Caco-2 (cell line): ENCODE results near the gene KDM4E. TPM values are rescaled to one million over a fixed set of nuclear protein-coding genes. Genes with fewer than 3 reads are reported as not detected.

Experiments
- Bru-seq: library from RNA; stranded (reverse); fragments of 400-500 nt; gene quantifications from one replicate; lab custom pipeline; 2021; lab: Mats Ljungman, UMichigan
- BruChase-seq, 2 experiments: library from RNA; stranded (reverse); fragments of 400-500 nt; gene quantifications; one replicate each; lab custom pipeline; 2021; lab: Mats Ljungman, UMichigan
- BruUV-seq: library from RNA; stranded (reverse); fragments of 400-500 nt; replicated peaks from 2 replicates; lab custom pipeline; 2021; lab: Mats Ljungman, UMichigan
- CTCF ChIA-PET: fragments of 300-600 bp; sonication (Branson Sonifier 250); formaldehyde crosslinking; loops from one replicate; lab custom pipeline; 2022; ENCODE audit warnings: antibody characterized with exemption; lab: Charles Lee
- POLR2A ChIA-PET: fragments of 300-600 bp; sonication (Branson Sonifier 250); formaldehyde crosslinking; loops from one replicate; lab custom pipeline; 2022; ENCODE audit warnings: antibody characterized with exemption; lab: Charles Lee
- DNase-seq, 2 experiments: peaks; one replicate each; pipeline versions ENCODE4 v3.0.0 to v3.0.0-alpha.2; 2020 to 2022
- H3K27me3 ChIP-seq: replicated peaks from 2 replicates; pipeline ENCODE4 v1.6.0; 2011; ENCODE audit warnings: low read length; ENCODE audit not compliant: control insufficient read depth, insufficient read depth
- H3K36me3 ChIP-seq: 2 replicates; pipeline ENCODE4 v1.5.1; 2011; ENCODE audit warnings: low read length; ENCODE audit not compliant: control insufficient read depth, insufficient read depth
- H3K4me1 ChIP-seq: fragments of 250-450 bp; sonication (Bioruptor Pico); 2 replicates; pipeline ENCODE4 v1.5.1; 2020; ENCODE audit warnings: mild to moderate bottlenecking
- H3K4me3 ChIP-seq: 2 replicates; pipeline ENCODE4 v1.5.1; 2011; ENCODE audit warnings: low read depth, mild to moderate bottlenecking, control low read depth, low read length
- H3K9me3 ChIP-seq: fragments of 250-450 bp; sonication (Bioruptor Pico); 2 replicates; pipeline ENCODE4 v1.5.1; 2020; ENCODE audit warnings: mild to moderate bottlenecking, moderate library complexity
- H3K27ac Mint-ChIP-seq: one replicate; pipeline ENCODE4 v1.8.0; 2022; ENCODE audit warnings: mixed read lengths; ENCODE audit not compliant: unreplicated experiment
- H3K27me3 Mint-ChIP-seq: one replicate; pipeline ENCODE4 v1.8.0; 2022; ENCODE audit warnings: mixed read lengths; ENCODE audit not compliant: insufficient read depth, unreplicated experiment
- H3K36me3 Mint-ChIP-seq: one replicate; pipeline ENCODE4 v1.8.0; 2022; ENCODE audit warnings: mild to moderate bottlenecking, mixed read lengths; ENCODE audit not compliant: insufficient read depth, unreplicated experiment
- H3K4me1 Mint-ChIP-seq: one replicate; pipeline ENCODE4 v1.8.0; 2022; ENCODE audit warnings: low read depth, mixed read lengths; ENCODE audit not compliant: unreplicated experiment
- H3K4me3 Mint-ChIP-seq: one replicate; pipeline ENCODE4 v1.8.0; 2022; ENCODE audit warnings: mild to moderate bottlenecking, moderate library complexity, mixed read lengths; ENCODE audit not compliant: unreplicated experiment
- H3K9me3 Mint-ChIP-seq: one replicate; pipeline ENCODE4 v1.8.0; 2022; ENCODE audit warnings: mixed read lengths; ENCODE audit not compliant: unreplicated experiment
- CTCF ChIP-seq, 2 experiments: fragments of 200-600 bp in 1 of 2; IDR thresholded peaks; 1 replicate in 1 of 2; 2 replicates in 1 of 2; pipeline versions ENCODE4 v1.5.1 to v1.8.0; 2011 to 2022; ENCODE audit warnings: antibody characterized with exemption in 1 of 2, control low read depth in 1 of 2, inconsistent platforms in 1 of 2, low read depth in 1 of 2, low read length in 1 of 2, mild to moderate bottlenecking in 1 of 2, moderate library complexity in 1 of 2; ENCODE audit not compliant: insufficient read depth in 1 of 2, severe bottlenecking in 1 of 2, unreplicated experiment in 1 of 2
- intact Hi-C: fragments of 100-400 bp; cut with micrococcal nuclease; formaldehyde crosslinking; loops from one replicate; pipeline ENCODE4 v1.10.0; 2022; ENCODE audit not compliant: unreplicated experiment
- long read RNA-seq: library from polyadenylated mRNA; stranded (forward); transcript quantifications from one replicate; pipeline ENCODE4 v2.0.0, GENCODE V29; 2022
- total RNA-seq: library from RNA; stranded (reverse); gene quantifications from 2 replicates; pipeline ENCODE4 v1.2.3, GENCODE V29; 2022

KDM4E gene
- total RNA-seq (not detected in 2 replicates), Bru-seq, nascent RNA (not detected), BruChase-seq, experiment 1, labeled RNA remaining after a 2-hour chase (percentile 17 among the genes with signal in this experiment), BruChase-seq, experiment 2, labeled RNA remaining after a 6-hour chase (percentile 18 among the genes with signal in this experiment)
- long read RNA-seq = 0 reads

GRCh38 chr11:95024958-95025357 is at the start of gene KDM4E:
KDM4E (plus strand) TSS chr11:95025258; CDS start chr11:95025558, 300 bp downstream.
- no peak for DNase-seq
- H3K9me3 Mint-ChIP-seq = no peaks in the 10 kb centered on the region
- TF ChIP-seq CTCF (IDR thresholded peaks at IDR 0.05; ENCODE audit: insufficient read depth in 1 of 2, low read depth in 1 of 2, low read length in 1 of 2, severe bottlenecking in 1 of 2, unreplicated experiment in 1 of 2) = no peak
- intact Hi-C loops = no loop called here
- H3K4me3 Mint-ChIP-seq = no peak within 1 kb of the TSS
- H3K36me3 Mint-ChIP-seq = no peaks in the 10 kb centered on the region
- no TSS peak for BruUV-seq
- Histone ChIP-seq H3K36me3 (no peaks in the 10 kb centered on the region), H3K9me3 (peaks cover 5% of the 10 kb centered on the region; the same call in 1 of the 2 replicates), H3K4me3 (no peak within 1 kb of the TSS), H3K4me1 (no peaks in the 10 kb centered on the region), H3K27me3 (no peaks in the 10 kb centered on the region)
- no peaks in the 10 kb centered on the region for H3K4me1 Mint-ChIP-seq
- ChIA-PET CTCF (no interaction called here), POLR2A (no interaction called here)
- no peaks in the 10 kb centered on the region for H3K27me3 Mint-ChIP-seq
- H3K27ac Mint-ChIP-seq = no peak within 1 kb of the TSS

GRCh38 chr11:94975599-94975998 is 49.5 kb upstream of the KDM4E start:
- intact Hi-C loops = no loop called here
- H3K27me3 ChIP-seq = no peaks in the 10 kb centered on the region
- H3K4me3 ChIP-seq = no peak overlapping the region
- Mint-ChIP-seq H3K9me3 (no peaks in the 10 kb centered on the region), H3K4me1 (peaks cover 17% of the 10 kb centered on the region), H3K27ac (no peak overlapping the region), H3K4me3 (peak overlapping the region; percentile 89), H3K27me3 (no peaks in the 10 kb centered on the region), H3K36me3 (peaks cover 20% of the 10 kb centered on the region)
- 0 out of 2 replicates have a peak, but pooled peaks cover 2% of the 10 kb centered on the region for H3K36me3 ChIP-seq
- POLR2A ChIA-PET = no interaction called here
- CTCF ChIA-PET = no interaction called here
- BruUV-seq = no TSS peak
- TF ChIP-seq CTCF (IDR thresholded peaks at IDR 0.05; ENCODE audit: insufficient read depth in 1 of 2, low read depth in 1 of 2, low read length in 1 of 2, severe bottlenecking in 1 of 2, unreplicated experiment in 1 of 2) = no peak
- peaks cover 9% of the 10 kb centered on the region; the same call in 1 of the 2 replicates for H3K4me1 ChIP-seq
- H3K9me3 ChIP-seq = no peaks in the 10 kb centered on the region
- no peak for DNase-seq

- H3K27ac Mint-ChIP-seq = no peak overlapping the region
- no peaks in the 10 kb centered on the region for H3K36me3 Mint-ChIP-seq
- no peak for TF ChIP-seq CTCF (IDR thresholded peaks at IDR 0.05; ENCODE audit: insufficient read depth in 1 of 2, low read depth in 1 of 2, low read length in 1 of 2, severe bottlenecking in 1 of 2, unreplicated experiment in 1 of 2)
- no peaks in the 10 kb centered on the region for H3K4me1 Mint-ChIP-seq
- no TSS peak for BruUV-seq
- Histone ChIP-seq H3K36me3 (no peaks in the 10 kb centered on the region), H3K4me3 (no peak overlapping the region), H3K9me3 (no peaks in the 10 kb centered on the region), H3K27me3 (no peaks in the 10 kb centered on the region), H3K4me1 (no peaks in the 10 kb centered on the region)
- ChIA-PET CTCF (no interaction called here), POLR2A (no interaction called here)
- no peak overlapping the region for H3K4me3 Mint-ChIP-seq
- H3K9me3 Mint-ChIP-seq = no peaks in the 10 kb centered on the region
- no peak for DNase-seq
- H3K27me3 Mint-ChIP-seq = peaks cover 19% of the 10 kb centered on the region
- intact Hi-C loops = no loop called here
Observed at GRCh38 chr11:94987378-94987777, 37.7 kb upstream of the KDM4E start.
